HepG2 (cell line): ENCODE data around the gene DUSP15. TPM values are rescaled to one million over a fixed set of nuclear protein-coding genes. Genes with fewer than 3 reads are reported as not detected.

Experiments
- DNMT3B ChIP-seq: conservative IDR thresholded peaks from 2 replicates; pipeline ENCODE4 v1.6.1; 2016; ENCODE audit warnings: missing biosample characterization, control low read depth
- GABPB1 ChIP-seq: IDR thresholded peaks from 2 replicates; pipeline ENCODE4 v1.6.1; 2016; ENCODE audit warnings: mild to moderate bottlenecking, missing genetic modification reagents, moderate library complexity, missing compliant biosample characterization
- HNRNPLL ChIP-seq: fragments of 200-400 bp; formaldehyde crosslinking; IDR thresholded peaks from 2 replicates; pipeline ENCODE4 v1.6.1; 2017; ENCODE audit warnings: mild to moderate bottlenecking, low read depth, low read length; ENCODE audit not compliant: poor library complexity, severe bottlenecking
- MYC ChIP-seq: sonication (generic); formaldehyde crosslinking; IDR thresholded peaks from 2 replicates; pipeline ENCODE4 v1.9.0; 2021; ENCODE audit warnings: missing genetic modification reagents, borderline replicate concordance
- NR2F6 ChIP-seq, 2 experiments: IDR thresholded peaks; 2 replicates each; pipeline ENCODE4 v1.6.1; 2016; ENCODE audit warnings: antibody characterized with exemption in 1 of 2, mild to moderate bottlenecking in 1 of 2
- PAF1 ChIP-seq: IDR thresholded peaks from 2 replicates; pipeline ENCODE4 v1.6.1; 2016; ENCODE audit warnings: missing genetic modification reagents, missing compliant biosample characterization
- SMARCE1 ChIP-seq: fragments of 450-650 bp; IDR thresholded peaks from 2 replicates; pipeline ENCODE4 v1.6.1; 2017; ENCODE audit warnings: borderline replicate concordance
- TBX2 ChIP-seq: sonication (generic); formaldehyde crosslinking; IDR thresholded peaks from 2 replicates; pipeline ENCODE4 v1.5.0; 2020; ENCODE audit warnings: missing genetic modification reagents, mild to moderate bottlenecking, borderline replicate concordance
- TP53 ChIP-seq: sonication (generic); formaldehyde crosslinking; conservative IDR thresholded peaks from 2 replicates; pipeline ENCODE4 v1.4.0; 2020; ENCODE audit warnings: missing genetic modification reagents
- XRCC5 ChIP-seq: fragments of 200-400 bp; formaldehyde crosslinking; optimal IDR thresholded peaks from 2 replicates; pipeline ENCODE3; 2017; ENCODE audit warnings: mild to moderate bottlenecking, low read length
- ZNF337 ChIP-seq: sonication (generic); formaldehyde crosslinking; IDR thresholded peaks from 2 replicates; pipeline ENCODE4 v1.5.1; 2020; ENCODE audit warnings: missing genetic modification reagents, low read depth, mild to moderate bottlenecking, borderline replicate concordance
- ZNF572 ChIP-seq: sonication (generic); formaldehyde crosslinking; IDR thresholded peaks from 2 replicates; pipeline ENCODE4 v1.5.1; 2020; ENCODE audit warnings: mild to moderate bottlenecking, missing genetic modification reagents
- ZNF687 ChIP-seq: sonication (generic); formaldehyde crosslinking; IDR thresholded peaks from 2 replicates; pipeline ENCODE4 v1.5.1; 2020; ENCODE audit warnings: mild to moderate bottlenecking, missing genetic modification reagents, moderate library complexity
- ZNF768 ChIP-seq: sonication (generic); formaldehyde crosslinking; IDR thresholded peaks from 2 replicates; pipeline ENCODE4 v1.4.0; 2020; ENCODE audit warnings: missing genetic modification reagents
- polyA plus RNA-seq, 8 experiments: library from polyadenylated mRNA; depleted of rRNA in 3 of 8; stranded (reverse) in 7 of 8; unstranded in 1 of 8; fragments of >200 nt; fragmentation: Illumina TruSeq in 4 of 8; extraction: Trizol in 4 of 8; gene quantifications; 2 replicates each; pipeline versions ENCODE4 v1.2.1 to v1.2.3, GENCODE V29; 2011 to 2016; ENCODE audit warnings: low read depth in 4 of 8, missing spikeins in 1 of 8, mixed read lengths in 1 of 8; ENCODE audit not compliant: insufficient read depth in 1 of 8
- total RNA-seq, 5 experiments: library from RNA; depleted of rRNA; stranded (reverse); fragments of >200 nt; fragmentation: Illumina TruSeq; extraction: Trizol; gene quantifications; 2 replicates each; pipeline ENCODE4 v1.2.3, GENCODE V29; 2016; ENCODE audit warnings: low read depth in 1 of 5
- TF ChIP-seq, protein P1 (sequence below): sonication (generic); formaldehyde crosslinking; IDR thresholded peaks from 2 replicates; pipeline ENCODE4 v1.5.0; 2020; ENCODE audit warnings: mild to moderate bottlenecking, missing genetic modification reagents
- TF ChIP-seq, protein P2 (sequence below): sonication (generic); formaldehyde crosslinking; IDR thresholded peaks from 2 replicates; pipeline ENCODE4 v1.4.0; 2020; ENCODE audit warnings: missing genetic modification reagents, borderline replicate concordance
- TF ChIP-seq, protein P3 (sequence below): sonication (generic); formaldehyde crosslinking; IDR thresholded peaks from 2 replicates; pipeline ENCODE4 v1.5.1; 2020; ENCODE audit warnings: mild to moderate bottlenecking, missing genetic modification reagents, moderate library complexity

DUSP15 gene
- total and polyA plus RNA-seq, 2 of the 13 experiments (the other 11 are each of a cell fraction or from before 2014, with no cell fraction given): 0.17 to 0.93 TPM

GRCh38 chr20:31861385-31862156 lies 8.8 kb downstream of the DUSP15 start (continued):
- TF ChIP-seq, protein P1, sequence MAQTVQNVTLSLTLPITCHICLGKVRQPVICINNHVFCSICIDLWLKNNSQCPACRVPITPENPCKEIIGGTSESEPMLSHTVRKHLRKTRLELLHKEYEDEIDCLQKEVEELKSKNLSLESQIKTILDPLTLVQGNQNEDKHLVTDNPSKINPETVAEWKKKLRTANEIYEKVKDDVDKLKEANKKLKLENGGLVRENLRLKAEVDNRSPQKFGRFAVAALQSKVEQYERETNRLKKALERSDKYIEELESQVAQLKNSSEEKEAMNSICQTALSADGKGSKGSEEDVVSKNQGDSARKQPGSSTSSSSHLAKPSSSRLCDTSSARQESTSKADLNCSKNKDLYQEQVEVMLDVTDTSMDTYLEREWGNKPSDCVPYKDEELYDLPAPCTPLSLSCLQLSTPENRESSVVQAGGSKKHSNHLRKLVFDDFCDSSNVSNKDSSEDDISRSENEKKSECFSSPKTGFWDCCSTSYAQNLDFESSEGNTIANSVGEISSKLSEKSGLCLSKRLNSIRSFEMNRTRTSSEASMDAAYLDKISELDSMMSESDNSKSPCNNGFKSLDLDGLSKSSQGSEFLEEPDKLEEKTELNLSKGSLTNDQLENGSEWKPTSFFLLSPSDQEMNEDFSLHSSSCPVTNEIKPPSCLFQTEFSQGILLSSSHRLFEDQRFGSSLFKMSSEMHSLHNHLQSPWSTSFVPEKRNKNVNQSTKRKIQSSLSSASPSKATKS (CRISPR knock-in tag): no peak
- no peak for TF ChIP-seq NR2F6 (IDR thresholded peaks at IDR 0.05)
- TF ChIP-seq NR2F6 (CRISPR knock-in tag; IDR thresholded peaks at IDR 0.05): peak; percentile 34
- TF ChIP-seq PAF1 (CRISPR knock-in tag): no peak
- TF ChIP-seq SMARCE1: no peak
- TF ChIP-seq XRCC5: no peak
- TF ChIP-seq MYC (CRISPR knock-in tag): no peak
- TF ChIP-seq, protein P2, sequence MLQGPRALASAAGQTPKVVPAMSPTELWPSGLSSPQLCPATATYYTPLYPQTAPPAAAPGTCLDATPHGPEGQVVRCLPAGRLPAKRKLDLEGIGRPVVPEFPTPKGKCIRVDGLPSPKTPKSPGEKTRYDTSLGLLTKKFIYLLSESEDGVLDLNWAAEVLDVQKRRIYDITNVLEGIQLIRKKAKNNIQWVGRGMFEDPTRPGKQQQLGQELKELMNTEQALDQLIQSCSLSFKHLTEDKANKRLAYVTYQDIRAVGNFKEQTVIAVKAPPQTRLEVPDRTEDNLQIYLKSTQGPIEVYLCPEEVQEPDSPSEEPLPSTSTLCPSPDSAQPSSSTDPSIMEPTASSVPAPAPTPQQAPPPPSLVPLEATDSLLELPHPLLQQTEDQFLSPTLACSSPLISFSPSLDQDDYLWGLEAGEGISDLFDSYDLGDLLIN (CRISPR knock-in tag): no peak
- TF ChIP-seq DNMT3B (CRISPR knock-in tag): no peak
- TF ChIP-seq ZNF572 (CRISPR knock-in tag): 0 out of 2 replicates have a peak, but pooled peaks have one; percentile 16
- TF ChIP-seq TBX2 (CRISPR knock-in tag): peak; percentile 52; the same call in 1 of the 2 replicates
- TF ChIP-seq TP53 (CRISPR knock-in tag): no peak
- TF ChIP-seq GABPB1 (CRISPR knock-in tag): peak; percentile 53; the same call in 1 of the 2 replicates
- TF ChIP-seq ZNF768 (CRISPR knock-in tag): no peak; the same call in none of the 2 replicates
- TF ChIP-seq ZNF337 (CRISPR knock-in tag): no peak
- peak; percentile 65 for TF ChIP-seq HNRNPLL
- TF ChIP-seq, protein P3, sequence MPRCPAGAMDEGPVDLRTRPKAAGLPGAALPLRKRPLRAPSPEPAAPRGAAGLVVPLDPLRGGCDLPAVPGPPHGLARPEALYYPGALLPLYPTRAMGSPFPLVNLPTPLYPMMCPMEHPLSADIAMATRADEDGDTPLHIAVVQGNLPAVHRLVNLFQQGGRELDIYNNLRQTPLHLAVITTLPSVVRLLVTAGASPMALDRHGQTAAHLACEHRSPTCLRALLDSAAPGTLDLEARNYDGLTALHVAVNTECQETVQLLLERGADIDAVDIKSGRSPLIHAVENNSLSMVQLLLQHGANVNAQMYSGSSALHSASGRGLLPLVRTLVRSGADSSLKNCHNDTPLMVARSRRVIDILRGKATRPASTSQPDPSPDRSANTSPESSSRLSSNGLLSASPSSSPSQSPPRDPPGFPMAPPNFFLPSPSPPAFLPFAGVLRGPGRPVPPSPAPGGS (CRISPR knock-in tag): 0 out of 2 replicates have a peak, but pooled peaks have one; percentile 32
- peak; percentile 82 for TF ChIP-seq ZNF687 (CRISPR knock-in tag)
